SHP77 treated with DMSO at 0.1 percent for 48 hours (cell line): Measurements from ENCODE around the gene LCA5.
"Not testable (repeated sequence)": the region's sequence is repeated elsewhere in the genome, so short reads cannot be mapped to it uniquely, and the experiment has no call there.

Source experiments
- DNase-seq: peaks from one replicate; lab custom pipeline; 2025; lab: John Stamatoyannopoulos, UW

The LCA5 gene

DNA sequence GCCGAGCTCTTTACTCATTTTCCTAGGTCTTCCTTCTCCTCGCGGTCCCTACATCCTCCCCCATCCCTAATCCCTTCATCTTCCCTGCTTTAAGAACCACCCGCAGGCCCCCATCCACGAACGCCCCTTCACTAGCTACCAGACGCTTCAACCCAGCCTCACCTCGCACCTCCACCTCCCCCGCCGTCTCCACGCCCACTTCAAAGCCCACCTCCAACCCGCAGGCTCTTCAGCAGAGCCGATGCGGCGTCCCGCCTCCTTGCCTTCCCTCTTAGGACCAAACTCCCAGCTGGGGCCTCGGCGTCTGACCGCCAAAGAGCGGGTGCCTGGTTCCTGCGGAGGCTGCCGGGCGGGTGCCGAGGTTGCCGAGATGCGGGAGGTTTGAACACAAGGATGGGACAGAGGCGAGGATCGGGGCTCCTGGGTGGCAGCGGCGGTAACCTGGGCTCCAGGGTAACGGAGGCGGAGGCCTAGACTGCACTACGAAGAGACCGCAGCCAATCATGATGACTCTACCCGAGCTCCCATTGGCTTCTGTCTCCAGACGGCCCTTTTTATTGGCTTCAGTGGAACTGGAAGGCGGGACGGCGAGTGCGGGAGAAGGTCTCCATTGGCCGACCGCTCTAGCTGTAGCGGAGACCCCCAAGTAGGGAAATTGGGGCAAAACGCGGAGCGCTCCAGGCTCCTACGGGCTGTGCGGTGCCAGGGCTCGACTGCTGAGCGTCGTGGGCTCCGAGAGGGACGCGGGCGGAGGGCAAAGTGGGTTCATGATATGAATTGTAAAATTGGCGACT is at the start of gene LCA5:
LCA5 (minus strand) TSS at position 477 of the 794 bp plus-strand sequence. CDS start 18,536 bp downstream, outside the sequence.
- DNase-seq = peak; percentile 96

DNA sequence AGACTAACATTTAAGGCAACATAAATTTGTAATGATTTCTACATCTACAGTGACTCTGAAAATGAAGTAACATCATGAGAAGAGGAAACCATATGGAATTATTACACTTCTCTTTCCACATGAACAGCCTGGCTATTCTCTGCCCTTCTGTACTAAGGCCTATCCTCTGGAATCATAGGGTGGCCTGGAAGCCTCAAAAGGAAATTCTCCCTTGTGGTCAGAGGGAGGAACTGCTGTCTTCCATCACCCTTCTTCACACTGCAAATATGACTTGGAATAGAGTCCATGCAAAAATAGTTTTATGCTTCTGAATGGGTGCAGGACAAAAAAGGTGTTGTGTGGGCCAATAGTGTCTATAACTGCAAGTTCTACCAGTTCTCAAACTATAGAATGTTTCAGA is 49.3 kb upstream of the LCA5 start:
- DNase-seq = no peak

- no peak for DNase-seq
Measured at GRCh38 chr6:79584332-79584731, 47.1 kb upstream of the LCA5 start.

- DNase-seq = not testable (repeated sequence)
Measured at GRCh38 chr6:79577926-79578325, 40.7 kb upstream of the LCA5 start.

- no peak for DNase-seq
Measured at GRCh38 chr6:79574630-79575225, 37.5 kb upstream of the LCA5 start.

GRCh38 chr6:79574174-79574573 is 36.9 kb upstream of the LCA5 start:
- no peak for DNase-seq

GRCh38 chr6:79571030-79571367 is 33.8 kb upstream of the LCA5 start:
- DNase-seq = no peak

DNA sequence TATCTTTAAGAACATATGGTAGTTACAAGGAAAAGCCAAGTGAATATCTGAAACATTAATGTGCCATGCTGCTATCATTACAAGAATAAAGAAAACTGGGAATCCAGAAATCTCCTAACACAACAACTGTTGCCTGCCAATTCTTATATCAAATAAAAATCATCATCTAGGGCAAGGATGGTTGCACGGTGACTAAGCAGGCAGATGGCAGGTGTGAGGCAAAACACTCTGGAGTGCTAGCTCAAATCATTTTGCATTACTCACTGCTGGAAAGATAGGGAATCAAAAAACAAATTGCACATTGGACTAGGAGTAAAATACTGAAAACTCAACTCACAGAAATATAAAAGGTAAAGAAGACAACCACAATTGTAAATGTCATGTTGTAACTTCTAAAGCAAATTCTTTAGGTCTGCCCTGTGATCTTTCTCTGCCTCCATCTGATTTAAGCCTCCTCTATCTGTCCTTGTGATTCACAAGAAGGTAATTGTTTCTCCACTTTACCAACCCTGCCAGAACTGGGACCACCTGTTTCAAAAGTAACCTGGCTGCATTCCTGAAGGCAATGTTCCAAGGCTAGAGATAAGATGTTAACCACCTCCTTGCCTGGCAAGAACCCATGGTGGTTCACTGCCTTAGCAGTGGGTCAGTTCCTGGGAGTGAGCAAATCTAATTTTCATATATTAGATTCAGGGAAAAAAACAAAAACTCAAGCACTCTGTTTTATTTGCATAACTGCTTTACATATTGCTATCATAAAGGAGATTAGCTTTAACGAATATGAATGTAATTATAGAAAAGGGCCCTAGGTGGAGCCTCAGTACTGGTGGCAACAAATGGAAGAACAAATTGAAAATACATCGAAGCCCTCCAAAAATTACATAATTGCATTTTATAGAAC is 33.1 kb upstream of the LCA5 start:
- DNase-seq = peak; percentile 57

- DNase-seq = no peak
Measured at GRCh38 chr6:79568996-79569395, 31.8 kb upstream of the LCA5 start.

GRCh38 chr6:79564636-79565035 is 27.4 kb upstream of the LCA5 start:
- DNase-seq = no peak

DNA sequence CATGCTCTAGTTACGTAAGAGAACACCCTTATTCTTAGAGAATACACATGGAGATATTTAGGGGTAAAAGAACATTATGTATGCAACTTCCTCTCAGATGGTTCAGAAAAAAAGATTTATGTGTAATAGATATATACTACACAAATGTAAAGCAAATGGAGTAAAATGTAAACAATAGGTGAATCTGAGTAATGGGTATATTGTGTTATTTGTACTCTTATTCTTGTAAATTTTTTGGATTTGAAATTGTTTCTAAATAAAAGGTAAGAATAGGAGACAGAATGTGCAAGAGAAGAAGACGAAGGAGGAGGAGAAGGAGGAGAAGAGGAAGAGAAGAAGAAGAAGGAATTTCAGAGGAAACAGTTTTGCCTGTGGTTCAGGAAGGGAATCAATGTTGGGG is 22.5 kb upstream of the LCA5 start:
- no peak for DNase-seq

GRCh38 chr6:79557673-79558467 is 20.6 kb upstream of the LCA5 start:
- DNase-seq = no peak

- no peak for DNase-seq
Measured at GRCh38 chr6:79554305-79554704, 17.1 kb upstream of the LCA5 start.

- DNase-seq = no peak
Measured at GRCh38 chr6:79551401-79551800, 14.2 kb upstream of the LCA5 start.

DNA sequence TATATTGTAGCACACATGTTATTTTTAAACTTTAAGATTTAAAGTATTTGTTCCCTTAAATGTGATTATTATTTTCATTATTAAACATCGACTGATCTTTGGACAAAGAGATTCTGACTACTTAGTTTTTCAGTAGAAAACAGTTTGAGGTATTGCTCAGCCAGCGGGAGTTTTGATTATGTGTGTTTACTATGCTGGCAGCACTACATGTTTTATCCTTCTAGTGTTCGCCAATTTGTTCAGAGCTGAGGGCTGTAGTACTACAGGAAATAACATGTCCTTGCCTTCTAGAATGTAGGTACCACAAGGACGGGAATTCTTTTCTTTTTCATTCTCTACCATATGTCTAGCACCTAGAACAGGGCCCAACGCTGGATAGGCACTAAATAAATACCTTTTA is 11.1 kb upstream of the LCA5 start:
- DNase-seq = no peak

GRCh38 chr6:79546186-79546585 is 9.0 kb upstream of the LCA5 start:
- no peak for DNase-seq

DNA sequence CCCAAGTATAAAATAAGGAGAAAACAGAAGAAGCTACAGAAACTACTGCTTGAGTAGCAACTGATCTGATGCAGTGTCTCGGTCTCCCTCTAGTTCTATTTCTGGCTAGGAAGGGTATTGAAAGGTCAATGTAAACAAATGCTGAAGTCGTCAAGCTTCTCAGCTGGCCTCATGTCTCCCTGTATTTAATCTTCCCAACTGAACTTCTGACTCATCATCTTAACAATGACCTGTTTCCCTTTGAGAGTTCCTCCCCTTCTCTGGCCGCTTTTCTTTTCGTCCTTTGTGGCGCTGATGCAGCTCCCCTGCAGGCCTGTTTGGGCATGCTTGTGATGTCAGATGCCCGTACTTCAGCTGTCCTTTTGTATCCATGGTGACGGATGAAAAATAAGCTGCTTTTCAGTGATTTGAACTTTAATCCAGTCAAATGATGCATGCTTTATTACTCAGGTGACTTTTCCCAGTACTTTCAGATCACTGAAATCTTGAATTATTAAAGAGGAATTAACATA is 7.8 kb upstream of the LCA5 start:
- peak; percentile 94 for DNase-seq

DNA sequence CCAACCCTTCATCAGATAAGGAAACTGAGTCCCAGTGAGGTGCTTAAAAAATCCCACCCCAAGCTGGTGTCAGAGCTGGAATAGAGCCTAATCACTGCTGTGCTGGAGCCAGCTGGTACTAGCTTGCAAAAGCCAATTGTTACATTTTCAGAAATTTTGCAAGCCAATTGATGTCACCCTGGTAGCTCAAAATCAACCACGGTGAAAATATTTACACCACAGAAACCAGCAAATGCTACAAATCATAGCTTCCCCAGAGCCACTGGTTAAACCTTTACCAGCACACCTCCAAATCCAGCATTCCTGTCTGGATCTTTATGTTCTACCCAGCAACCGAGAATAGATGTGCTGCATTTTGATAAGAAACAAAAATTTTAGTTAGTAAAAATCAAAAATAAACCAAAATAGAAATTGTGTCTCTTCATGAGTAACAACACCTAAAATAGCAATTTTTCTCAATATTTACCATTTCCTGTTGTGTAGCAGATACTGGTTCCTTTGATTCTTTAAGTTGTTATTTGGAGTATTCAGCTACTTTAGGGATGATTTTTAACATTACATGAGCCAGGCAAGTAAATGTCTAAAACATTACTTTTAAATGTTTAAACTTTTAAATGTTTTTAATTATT is 7.2 kb upstream of the LCA5 start:
- DNase-seq = no peak

GRCh38 chr6:79543886-79544285 is 6.7 kb upstream of the LCA5 start:
- DNase-seq = no peak

- no peak for DNase-seq
Measured at GRCh38 chr6:79543411-79543810, 6.2 kb upstream of the LCA5 start.
